K562 (cell line): Measurements from ENCODE around the gene NLRP9. TPM values are rescaled to one million over a fixed set of nuclear protein-coding genes. Genes with fewer than 3 reads are reported as not detected.
A peak's percentile ranks its signal among the peaks of the same experiment; 100 is the strongest.

Experiments
- HMG20A ChIP-seq: fragments of 450-650 bp; formaldehyde crosslinking; conservative IDR thresholded peaks from 2 replicates; pipeline ENCODE4 v1.4.0; 2020; ENCODE audit warnings: mild to moderate bottlenecking, mixed read lengths
- KAT7 ChIP-seq: sonication (generic); formaldehyde crosslinking; IDR thresholded peaks from 2 replicates; pipeline ENCODE4 v1.8.0; 2022; ENCODE audit warnings: missing genetic modification reagents, mild to moderate bottlenecking, borderline replicate concordance
- LCOR ChIP-seq: sonication (generic); formaldehyde crosslinking; IDR thresholded peaks from 2 replicates; pipeline ENCODE4 v1.8.0; 2022; ENCODE audit warnings: mild to moderate bottlenecking, missing genetic modification reagents
- MCM5 ChIP-seq: fragments of 450-650 bp; IDR thresholded peaks from 2 replicates; pipeline ENCODE4 v1.6.1; 2016; ENCODE audit warnings: low read depth
- SREBF1 ChIP-seq: fragments of 150-350 bp; IDR thresholded peaks from 2 replicates; pipeline ENCODE4 v1.6.1; 2014; ENCODE audit warnings: antibody characterized with exemption, low read depth, low read length, borderline replicate concordance
- TOE1 ChIP-seq, 2 experiments: fragments of 450-650 bp in 1 of 2; sonication (generic) in 1 of 2; formaldehyde crosslinking in 1 of 2; IDR thresholded peaks; 2 replicates each; pipeline versions ENCODE4 v1.7.1 to v1.8.0; 2016 to 2022; ENCODE audit warnings: borderline replicate concordance in 2 of 2, mild to moderate bottlenecking in 2 of 2, antibody characterized with exemption in 1 of 2, inconsistent platforms in 1 of 2, low read depth in 1 of 2, missing genetic modification reagents in 1 of 2, moderate library complexity in 1 of 2
- ZSCAN32 ChIP-seq: fragments of 450-650 bp; formaldehyde crosslinking; IDR thresholded peaks from 2 replicates; pipeline ENCODE4 v1.4.0; 2020; ENCODE audit warnings: mild to moderate bottlenecking, moderate library complexity
- polyA plus RNA-seq, 8 experiments: library from polyadenylated mRNA; depleted of rRNA in 4 of 8; stranded (reverse) in 5 of 8; unstranded in 3 of 8; fragments of >200 nt; fragmentation: Nextera tagmentation in 2 of 8; fragmentation: Illumina TruSeq in 1 of 8; extraction: Ambion mirVana in 2 of 8; extraction: Trizol in 1 of 8; gene quantifications; 2 replicates each; pipeline versions ENCODE4 v1.2.1 to v1.2.3, GENCODE V29; 2011 to 2014; ENCODE audit warnings: inconsistent platforms in 1 of 8, missing spikeins in 1 of 8
- total RNA-seq, 7 experiments: library from RNA; depleted of rRNA in 6 of 7; stranded (reverse); fragments of >200 nt in 6 of 7; fragmentation: Illumina TruSeq in 2 of 7; extraction: Trizol in 2 of 7; gene quantifications; 2 replicates each; pipeline versions ENCODE4 v1.2.1 to v1.2.3, GENCODE V29; 2011 to 2021; ENCODE audit warnings: low replicate concordance in 1 of 7
- TF ChIP-seq, protein P1 (sequence below): sonication (generic); formaldehyde crosslinking; IDR thresholded peaks from 2 replicates; pipeline ENCODE4 v1.8.0; 2023; ENCODE audit warnings: missing genetic modification reagents, mild to moderate bottlenecking, borderline replicate concordance
- TF ChIP-seq, protein P2 (sequence below): fragments of 250-450 bp; sonication (Bioruptor Pico); IDR thresholded peaks from 2 replicates; pipeline ENCODE4 v1.8.0; 2022; ENCODE audit warnings: moderate library complexity, mild to moderate bottlenecking, inconsistent platforms
- TF ChIP-seq, protein P3 (sequence below): fragments of 450-650 bp; conservative IDR thresholded peaks from 2 replicates; pipeline ENCODE4 v1.6.1; 2016; ENCODE audit warnings: missing genetic modification characterization, low read depth, mild to moderate bottlenecking, control low read depth, missing compliant biosample characterization
- TF ChIP-seq, protein P4 (sequence below): fragments of 450-650 bp; IDR thresholded peaks from 2 replicates; pipeline ENCODE4 v1.6.1; 2016
- TF ChIP-seq, protein P5 (sequence below), 2 experiments: IDR thresholded peaks; 2 replicates each; pipeline ENCODE4 v1.6.1; 2011; ENCODE audit warnings: borderline replicate concordance in 1 of 2, control low read depth in 1 of 2, low read depth in 1 of 2, low read length in 1 of 2, mild to moderate bottlenecking in 1 of 2, mixed read lengths in 1 of 2, moderate library complexity in 1 of 2; ENCODE audit not compliant: insufficient read depth in 1 of 2, insufficient read length in 1 of 2, poor library complexity in 1 of 2, severe bottlenecking in 1 of 2; ENCODE audit errors: extremely low read depth in 1 of 2

Gene NLRP9
- total and polyA plus RNA-seq, 9 of the 15 experiments (the other 6 are each of a cell fraction or from before 2014, with no cell fraction given) = not detected

DNA sequence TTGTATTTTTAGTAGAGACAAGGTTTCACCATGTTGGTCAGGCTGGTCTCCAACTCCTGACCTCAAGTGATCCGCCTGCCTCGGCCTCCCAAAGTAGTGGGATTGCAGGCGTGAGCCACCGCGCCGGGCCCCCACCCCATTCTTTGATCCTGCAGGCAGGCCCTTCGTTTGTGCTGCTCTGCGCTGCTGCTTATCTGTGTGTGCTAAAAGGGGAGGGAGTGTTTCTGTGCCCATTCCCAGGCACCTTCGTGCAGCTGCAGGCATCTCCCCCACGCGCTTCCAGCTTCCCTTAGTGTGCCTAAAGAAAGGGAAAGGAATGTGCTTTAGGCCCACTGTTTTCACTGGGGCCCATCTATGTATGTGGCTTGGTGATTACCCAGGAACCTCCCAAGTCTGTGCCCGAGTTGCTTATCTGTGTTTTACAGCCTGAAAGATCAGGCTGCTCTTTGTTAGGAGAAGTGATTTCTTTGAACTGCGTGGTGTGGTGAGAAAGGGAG lies 36.0 kb downstream of the NLRP9 start (continued):
- TF ChIP-seq TOE1 (IDR thresholded peaks at IDR 0.05; ENCODE audit: borderline replicate concordance) = no peak
- TF ChIP-seq TOE1 (CRISPR knock-in tag; IDR thresholded peaks at IDR 0.05; ENCODE audit: borderline replicate concordance, low read depth) = no peak
- TF ChIP-seq, protein P1, sequence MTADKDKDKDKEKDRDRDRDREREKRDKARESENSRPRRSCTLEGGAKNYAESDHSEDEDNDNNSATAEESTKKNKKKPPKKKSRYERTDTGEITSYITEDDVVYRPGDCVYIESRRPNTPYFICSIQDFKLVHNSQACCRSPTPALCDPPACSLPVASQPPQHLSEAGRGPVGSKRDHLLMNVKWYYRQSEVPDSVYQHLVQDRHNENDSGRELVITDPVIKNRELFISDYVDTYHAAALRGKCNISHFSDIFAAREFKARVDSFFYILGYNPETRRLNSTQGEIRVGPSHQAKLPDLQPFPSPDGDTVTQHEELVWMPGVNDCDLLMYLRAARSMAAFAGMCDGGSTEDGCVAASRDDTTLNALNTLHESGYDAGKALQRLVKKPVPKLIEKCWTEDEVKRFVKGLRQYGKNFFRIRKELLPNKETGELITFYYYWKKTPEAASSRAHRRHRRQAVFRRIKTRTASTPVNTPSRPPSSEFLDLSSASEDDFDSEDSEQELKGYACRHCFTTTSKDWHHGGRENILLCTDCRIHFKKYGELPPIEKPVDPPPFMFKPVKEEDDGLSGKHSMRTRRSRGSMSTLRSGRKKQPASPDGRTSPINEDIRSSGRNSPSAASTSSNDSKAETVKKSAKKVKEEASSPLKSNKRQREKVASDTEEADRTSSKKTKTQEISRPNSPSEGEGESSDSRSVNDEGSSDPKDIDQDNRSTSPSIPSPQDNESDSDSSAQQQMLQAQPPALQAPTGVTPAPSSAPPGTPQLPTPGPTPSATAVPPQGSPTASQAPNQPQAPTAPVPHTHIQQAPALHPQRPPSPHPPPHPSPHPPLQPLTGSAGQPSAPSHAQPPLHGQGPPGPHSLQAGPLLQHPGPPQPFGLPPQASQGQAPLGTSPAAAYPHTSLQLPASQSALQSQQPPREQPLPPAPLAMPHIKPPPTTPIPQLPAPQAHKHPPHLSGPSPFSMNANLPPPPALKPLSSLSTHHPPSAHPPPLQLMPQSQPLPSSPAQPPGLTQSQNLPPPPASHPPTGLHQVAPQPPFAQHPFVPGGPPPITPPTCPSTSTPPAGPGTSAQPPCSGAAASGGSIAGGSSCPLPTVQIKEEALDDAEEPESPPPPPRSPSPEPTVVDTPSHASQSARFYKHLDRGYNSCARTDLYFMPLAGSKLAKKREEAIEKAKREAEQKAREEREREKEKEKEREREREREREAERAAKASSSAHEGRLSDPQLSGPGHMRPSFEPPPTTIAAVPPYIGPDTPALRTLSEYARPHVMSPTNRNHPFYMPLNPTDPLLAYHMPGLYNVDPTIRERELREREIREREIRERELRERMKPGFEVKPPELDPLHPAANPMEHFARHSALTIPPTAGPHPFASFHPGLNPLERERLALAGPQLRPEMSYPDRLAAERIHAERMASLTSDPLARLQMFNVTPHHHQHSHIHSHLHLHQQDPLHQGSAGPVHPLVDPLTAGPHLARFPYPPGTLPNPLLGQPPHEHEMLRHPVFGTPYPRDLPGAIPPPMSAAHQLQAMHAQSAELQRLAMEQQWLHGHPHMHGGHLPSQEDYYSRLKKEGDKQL (CRISPR knock-in tag) = no peak
- no peak for TF ChIP-seq ZSCAN32 (CRISPR knock-in tag)
- TF ChIP-seq LCOR = no peak
- TF ChIP-seq, protein P2, sequence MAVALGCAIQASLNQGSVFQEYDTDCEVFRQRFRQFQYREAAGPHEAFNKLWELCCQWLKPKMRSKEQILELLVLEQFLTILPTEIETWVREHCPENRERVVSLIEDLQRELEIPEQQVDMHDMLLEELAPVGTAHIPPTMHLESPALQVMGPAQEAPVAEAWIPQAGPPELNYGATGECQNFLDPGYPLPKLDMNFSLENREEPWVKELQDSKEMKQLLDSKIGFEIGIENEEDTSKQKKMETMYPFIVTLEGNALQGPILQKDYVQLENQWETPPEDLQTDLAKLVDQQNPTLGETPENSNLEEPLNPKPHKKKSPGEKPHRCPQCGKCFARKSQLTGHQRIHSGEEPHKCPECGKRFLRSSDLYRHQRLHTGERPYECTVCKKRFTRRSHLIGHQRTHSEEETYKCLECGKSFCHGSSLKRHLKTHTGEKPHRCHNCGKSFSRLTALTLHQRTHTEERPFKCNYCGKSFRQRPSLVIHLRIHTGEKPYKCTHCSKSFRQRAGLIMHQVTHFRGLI (CRISPR knock-in tag) = no peak
- no peak for TF ChIP-seq KAT7 (CRISPR knock-in tag)
- TF ChIP-seq SREBF1 = no peak
- TF ChIP-seq, protein P3, sequence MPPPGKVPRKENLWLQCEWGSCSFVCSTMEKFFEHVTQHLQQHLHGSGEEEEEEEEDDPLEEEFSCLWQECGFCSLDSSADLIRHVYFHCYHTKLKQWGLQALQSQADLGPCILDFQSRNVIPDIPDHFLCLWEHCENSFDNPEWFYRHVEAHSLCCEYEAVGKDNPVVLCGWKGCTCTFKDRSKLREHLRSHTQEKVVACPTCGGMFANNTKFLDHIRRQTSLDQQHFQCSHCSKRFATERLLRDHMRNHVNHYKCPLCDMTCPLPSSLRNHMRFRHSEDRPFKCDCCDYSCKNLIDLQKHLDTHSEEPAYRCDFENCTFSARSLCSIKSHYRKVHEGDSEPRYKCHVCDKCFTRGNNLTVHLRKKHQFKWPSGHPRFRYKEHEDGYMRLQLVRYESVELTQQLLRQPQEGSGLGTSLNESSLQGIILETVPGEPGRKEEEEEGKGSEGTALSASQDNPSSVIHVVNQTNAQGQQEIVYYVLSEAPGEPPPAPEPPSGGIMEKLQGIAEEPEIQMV (tag) = no peak
- TF ChIP-seq HMG20A (CRISPR knock-in tag) = no peak
- TF ChIP-seq, protein P4, sequence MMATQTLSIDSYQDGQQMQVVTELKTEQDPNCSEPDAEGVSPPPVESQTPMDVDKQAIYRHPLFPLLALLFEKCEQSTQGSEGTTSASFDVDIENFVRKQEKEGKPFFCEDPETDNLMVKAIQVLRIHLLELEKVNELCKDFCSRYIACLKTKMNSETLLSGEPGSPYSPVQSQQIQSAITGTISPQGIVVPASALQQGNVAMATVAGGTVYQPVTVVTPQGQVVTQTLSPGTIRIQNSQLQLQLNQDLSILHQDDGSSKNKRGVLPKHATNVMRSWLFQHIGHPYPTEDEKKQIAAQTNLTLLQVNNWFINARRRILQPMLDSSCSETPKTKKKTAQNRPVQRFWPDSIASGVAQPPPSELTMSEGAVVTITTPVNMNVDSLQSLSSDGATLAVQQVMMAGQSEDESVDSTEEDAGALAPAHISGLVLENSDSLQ = no peak
- TF ChIP-seq, protein P5, sequence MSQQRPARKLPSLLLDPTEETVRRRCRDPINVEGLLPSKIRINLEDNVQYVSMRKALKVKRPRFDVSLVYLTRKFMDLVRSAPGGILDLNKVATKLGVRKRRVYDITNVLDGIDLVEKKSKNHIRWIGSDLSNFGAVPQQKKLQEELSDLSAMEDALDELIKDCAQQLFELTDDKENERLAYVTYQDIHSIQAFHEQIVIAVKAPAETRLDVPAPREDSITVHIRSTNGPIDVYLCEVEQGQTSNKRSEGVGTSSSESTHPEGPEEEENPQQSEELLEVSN (IDR thresholded peaks at IDR 0.05; ENCODE audit: borderline replicate concordance in 1 of 2, extremely low read depth in 1 of 2, insufficient read depth in 1 of 2, insufficient read length in 1 of 2, low read depth in 1 of 2, low read length in 1 of 2, poor library complexity in 1 of 2, severe bottlenecking in 1 of 2) = peak in 1 of 2 experiments; percentile 19
- TF ChIP-seq MCM5 = no peak
